Measurements from ENCODE around the gene SOX18. TPM values are rescaled to one million over a fixed set of nuclear protein-coding genes. Genes with fewer than 3 reads are reported as not detected.

Gene SOX18
- total and polyA plus RNA-seq, 2 of the 13 experiments (the other 11 are each of a cell fraction or from before 2014, with no cell fraction given): 1.6 to 1.9 TPM

- no peak for TF ChIP-seq KIAA2018 (CRISPR knock-in tag; IDR thresholded peaks at IDR 0.05; ENCODE audit: borderline replicate concordance)
- TF ChIP-seq HDAC6 (IDR thresholded peaks at IDR 0.05; ENCODE audit: low read depth, low read length): no peak
- TF ChIP-seq DPF2 (CRISPR knock-in tag; IDR thresholded peaks at IDR 0.05; ENCODE audit: borderline replicate concordance, low read depth): peak; percentile 55; the same call in 1 of the 2 replicates
- TF ChIP-seq ZNF335 (CRISPR knock-in tag; IDR thresholded peaks at IDR 0.05): 0 out of 2 replicates have a peak, but pooled peaks have one; percentile 85
- no peak for TF ChIP-seq ZNF703 (CRISPR knock-in tag; IDR thresholded peaks at IDR 0.05; ENCODE audit: borderline replicate concordance)
- no peak for TF ChIP-seq ELF3 (CRISPR knock-in tag; IDR thresholded peaks at IDR 0.05)
- no peak for TF ChIP-seq TEAD2 (CRISPR knock-in tag; IDR thresholded peaks at IDR 0.05)
- TF ChIP-seq ZSCAN12 (CRISPR knock-in tag; IDR thresholded peaks at IDR 0.05): no peak
- no peak for TF ChIP-seq POGK (CRISPR knock-in tag; conservative IDR thresholded peaks at IDR 0.05)
- TF ChIP-seq RERE (CRISPR knock-in tag; IDR thresholded peaks at IDR 0.05; ENCODE audit: low read depth): no peak
- no peak; the same call in 1 of the 2 replicates for TF ChIP-seq ZNF704 (CRISPR knock-in tag; IDR thresholded peaks at IDR 0.05; ENCODE audit: borderline replicate concordance)
- no peak for TF ChIP-seq JUN (CRISPR knock-in tag; IDR thresholded peaks at IDR 0.05)
- TF ChIP-seq ZSCAN20 (CRISPR knock-in tag; IDR thresholded peaks at IDR 0.05; ENCODE audit: borderline replicate concordance): no peak
Measured at GRCh38 chr20:64049878-64050260, 430 bp upstream of the SOX18 start (continued).

Measured in HepG2 (cell line).